K562 (cell line): ENCODE data around the gene MTG2. TPM values are rescaled to one million over a fixed set of nuclear protein-coding genes. Genes with fewer than 3 reads are reported as not detected.

Experiments used
- ATAC-seq: fragments of 200-7000 bp; cut with Tn5 transposase; 3 replicates; pipeline ENCODE4 v1.9.1; 2020; ENCODE audit warnings: moderate library complexity
- BruUV-seq: library from RNA; stranded (reverse); fragments of 400-500 nt; replicated peaks from 2 replicates; lab custom pipeline; 2021; lab: Mats Ljungman, UMichigan
- CTCF ChIA-PET: fragments of 300-600 bp; formaldehyde crosslinking; extraction: SDS; loops from one replicate; lab custom pipeline; 2021; ENCODE audit warnings: low intra/inter-chr PET ratio; lab: Yijun Ruan, JAX
- POLR2A ChIA-PET: fragments of 300-600, 350-650 bp; sonication (Branson Sonifier 250); formaldehyde crosslinking; extraction: SDS; loops from one replicate; lab custom pipeline; 2021; ENCODE audit warnings: antibody characterized with exemption, inconsistent platforms; lab: Yijun Ruan, JAX
- DNase-seq, 4 experiments: peaks; one replicate each; pipeline versions ENCODE4 v3.0.0 to v3.0.0-alpha.2; 2011 to 2018; ENCODE audit warnings: low spot score in 3 of 4, mixed read lengths in 3 of 4; ENCODE audit errors: extremely low read depth in 1 of 4
- FAIRE-seq: peaks from 2 replicates; lab custom pipeline; 2011; peaks lifted over from hg19 to GRCh38; lab: Jason Lieb, UNC
- H2AFZ ChIP-seq: 2 replicates; pipeline ENCODE4 v1.6.0; 2011; ENCODE audit warnings: low read depth, low read length, control low read depth, inconsistent platforms
- H3K27ac ChIP-seq: fragments of 200-600 bp; 3 replicates; pipeline ENCODE4 v1.8.0; 2011; ENCODE audit warnings: low read depth, mild to moderate bottlenecking, control low read depth, inconsistent platforms, low read length, moderate library complexity, mixed read lengths; ENCODE audit errors: extremely low read depth
- H3K27me3 ChIP-seq, 2 experiments: fragments of 300-600 bp in 1 of 2; 2 replicates in 1 of 2; 3 replicates in 1 of 2; pipeline versions ENCODE4 v1.6.0 to v1.8.0; 2011; ENCODE audit warnings: inconsistent platforms in 2 of 2, low read length in 2 of 2, mild to moderate bottlenecking in 1 of 2, mixed read lengths in 1 of 2, moderate library complexity in 1 of 2; ENCODE audit not compliant: control insufficient read depth in 2 of 2, insufficient read depth in 2 of 2
- H3K36me3 ChIP-seq: fragments of 300-600 bp; 3 replicates; pipeline ENCODE4 v1.8.0; 2011; ENCODE audit warnings: mild to moderate bottlenecking, low read length, inconsistent platforms; ENCODE audit not compliant: control insufficient read depth, insufficient read depth
- H3K4me1 ChIP-seq, 2 experiments: fragments of 200-600 bp in 1 of 2; replicated peaks in 1 of 2; 2 replicates in 1 of 2; 3 replicates in 1 of 2; pipeline versions ENCODE4 v1.5.1 to v1.8.0; 2011; ENCODE audit warnings: inconsistent platforms in 2 of 2, low read length in 2 of 2, mild to moderate bottlenecking in 1 of 2, mixed read lengths in 1 of 2, moderate library complexity in 1 of 2; ENCODE audit not compliant: control insufficient read depth in 2 of 2, insufficient read depth in 2 of 2
- H3K4me2 ChIP-seq: 2 replicates; pipeline ENCODE4 v1.6.1; 2011; ENCODE audit warnings: low read length, control low read depth, inconsistent platforms, mixed read lengths; ENCODE audit not compliant: insufficient read depth
- H3K4me3 ChIP-seq: fragments of 200-600 bp; sonication (generic), shearing (Covaris generic); 2 replicates; pipeline ENCODE4 v1.5.1; 2016; ENCODE audit warnings: control low read depth, inconsistent platforms
- H3K79me2 ChIP-seq: fragments of 200-600 bp; 3 replicates; pipeline ENCODE4 v1.8.0; 2011; ENCODE audit warnings: low read length, inconsistent platforms; ENCODE audit not compliant: control insufficient read depth, insufficient read depth
- H3K9ac ChIP-seq, 2 experiments: 2 replicates each; pipeline versions ENCODE4 v1.6.0 to v1.6.1; 2011; ENCODE audit warnings: low read depth in 2 of 2, low read length in 2 of 2, control low read depth in 1 of 2, inconsistent platforms in 1 of 2, mild to moderate bottlenecking in 1 of 2, mixed read lengths in 1 of 2; ENCODE audit not compliant: insufficient read depth in 1 of 2
- H3K9me1 ChIP-seq: one replicate; pipeline ENCODE4 v1.6.0; 2011; ENCODE audit warnings: inconsistent platforms, mild to moderate bottlenecking, low read length, moderate library complexity; ENCODE audit not compliant: control insufficient read depth, insufficient read depth
- H3K9me3 ChIP-seq: replicated peaks from 2 replicates; pipeline ENCODE4 v1.5.1; 2011; ENCODE audit warnings: low read depth, low read length, inconsistent platforms; ENCODE audit not compliant: control insufficient read depth, insufficient read depth
- H4K20me1 ChIP-seq: replicated peaks from 2 replicates; pipeline ENCODE4 v1.6.1; 2011; ENCODE audit warnings: low read length, inconsistent platforms, mixed read lengths; ENCODE audit not compliant: control insufficient read depth, insufficient read depth
- KDM4B ChIP-seq, 2 experiments: fragments of 450-650 bp in 1 of 2; sonication (generic) in 1 of 2; IDR thresholded peaks; 2 replicates each; pipeline ENCODE4 v1.6.1; 2016 to 2017; ENCODE audit warnings: borderline replicate concordance in 2 of 2, antibody characterized with exemption in 1 of 2, low read depth in 1 of 2, mild to moderate bottlenecking in 1 of 2
- MNT ChIP-seq, 2 experiments: fragments of 450-650 bp; conservative IDR thresholded peaks; 2 replicates each; pipeline ENCODE4 v1.6.1; 2017; ENCODE audit warnings: mild to moderate bottlenecking in 2 of 2, moderate library complexity in 2 of 2
- RREB1 ChIP-seq: fragments of 250-450 bp; sonication (Bioruptor Pico); IDR thresholded peaks from 2 replicates; pipeline ENCODE4 v1.4.0; 2020
- USF1 ChIP-seq: sonication (generic); formaldehyde crosslinking; IDR thresholded peaks from 2 replicates; pipeline ENCODE4 v1.9.0; 2022; ENCODE audit warnings: mild to moderate bottlenecking, missing genetic modification reagents
- WGBS: fragments of 100-300 bp; shearing (Covaris generic); methylation state at CpG from one replicate; pipeline ENCODE4 v1.1.6; 2016; ENCODE audit warnings: low coverage, mixed read lengths; ENCODE audit not compliant: insufficient coverage; ENCODE audit errors: missing lambda C conversion rate; 5-methylcytosine and 5-hydroxymethylcytosine counted together
- in situ Hi-C: fragments of 300-500 bp; cut with MboI; formaldehyde crosslinking; loops from 4 replicates; pipeline ENCODE4 v1.15.0; 2018; ENCODE audit warnings: inconsistent platforms, mixed read lengths
- intact Hi-C: fragments of 100-400 bp; cut with micrococcal nuclease; formaldehyde crosslinking; loops from 2 replicates; pipeline ENCODE4 v1.14.2; 2022
- polyA plus RNA-seq, 8 experiments: library from polyadenylated mRNA; depleted of rRNA in 4 of 8; stranded (reverse) in 5 of 8; unstranded in 3 of 8; fragments of >200 nt; fragmentation: Nextera tagmentation in 2 of 8; fragmentation: Illumina TruSeq in 1 of 8; extraction: Ambion mirVana in 2 of 8; extraction: Trizol in 1 of 8; gene quantifications; 2 replicates each; pipeline versions ENCODE4 v1.2.1 to v1.2.3, GENCODE V29; 2011 to 2014; ENCODE audit warnings: inconsistent platforms in 1 of 8, missing spikeins in 1 of 8
- total RNA-seq, 7 experiments: library from RNA; depleted of rRNA in 6 of 7; stranded (reverse); fragments of >200 nt in 6 of 7; fragmentation: Illumina TruSeq in 2 of 7; extraction: Trizol in 2 of 7; gene quantifications; 2 replicates each; pipeline versions ENCODE4 v1.2.1 to v1.2.3, GENCODE V29; 2011 to 2021; ENCODE audit warnings: low replicate concordance in 1 of 7

MTG2 gene
- total and polyA plus RNA-seq, 9 of the 15 experiments (the other 6 are each of a cell fraction or from before 2014, with no cell fraction given) = 8.7 to 67.5 (median 44.5) TPM

- ATAC-seq (no peak), DNase-seq (no peak), FAIRE-seq (peak; percentile 68)
- Histone ChIP-seq H3K4me3 (no peak overlapping the region), H4K20me1 (no peaks in the 10 kb centered on the region; the same call in none of the 2 replicates), H3K9ac (no peak overlapping the region), H3K36me3 (no peaks in the 10 kb centered on the region), H3K27me3 (peaks cover 7 to 30% of the 10 kb centered on the region in 2 experiments; a peak in 4 of 5 replicates), H2AFZ (no peak overlapping the region), H3K27ac (no peak overlapping the region), H3K9me1 (no peaks in the 10 kb centered on the region), H3K9me3 (peaks cover 7% of the 10 kb centered on the region; the same call in 1 of the 2 replicates), H3K4me1 (peaks cover 0 to 31% of the 10 kb centered on the region in 2 experiments; a peak in 2 of 5 replicates), H3K4me2 (no peak overlapping the region), H3K79me2 (no peaks in the 10 kb centered on the region)
- intact Hi-C loops (no loop called here), in situ Hi-C loops (no loop called here)
- 3% methylated on average over 4 of the region's 4 CpGs for WGBS
- BruUV-seq = no TSS peak
- ChIA-PET POLR2A (no interaction called here), CTCF (no interaction called here)
- 0 out of 2 replicates have a peak, but pooled peaks have one; percentile 19 for TF ChIP-seq USF1 (CRISPR knock-in tag)
- no peak for TF ChIP-seq RREB1 (CRISPR knock-in tag)
- no peak for TF ChIP-seq KDM4B (IDR thresholded peaks at IDR 0.05; ENCODE audit: borderline replicate concordance in 2 of 2, low read depth in 1 of 2)
- no peak for TF ChIP-seq MNT (conservative IDR thresholded peaks at IDR 0.05)
These were observed 46.8 kb downstream of the MTG2 start for GRCh38 chr20:62229667-62230066.
